MM.1S (cell line): ENCODE results near the gene FAM13B.

Source experiments
- DNase-seq: peaks from one replicate; pipeline ENCODE4 v3.0.0-alpha.2; 2015
- H2AFZ ChIP-seq: fragments of 300-600 bp; sonication (generic); 2 replicates; pipeline ENCODE4 v1.6.0; 2016; ENCODE audit warnings: antibody characterized with exemption, low read length
- H3F3A ChIP-seq: fragments of 300-600 bp; sonication (generic); 2 replicates; pipeline ENCODE4 v1.6.1; 2016; ENCODE audit warnings: mild to moderate bottlenecking, antibody characterized with exemption, low read length, moderate library complexity, mixed read lengths; ENCODE audit not compliant: insufficient read depth
- H3K27ac ChIP-seq: fragments of 300-600 bp; sonication (generic); 2 replicates; pipeline ENCODE4 v1.5.1; 2016; ENCODE audit warnings: mild to moderate bottlenecking, low read length
- H3K27me3 ChIP-seq: fragments of 300-600 bp; sonication (generic); replicated peaks from 2 replicates; pipeline ENCODE4 v1.6.0; 2016; ENCODE audit warnings: low read length; ENCODE audit not compliant: insufficient read depth
- H3K36me3 ChIP-seq: fragments of 300-600 bp; sonication (generic); replicated peaks from 2 replicates; pipeline ENCODE4 v1.6.1; 2016; ENCODE audit warnings: mild to moderate bottlenecking, low read length, mixed read lengths; ENCODE audit not compliant: insufficient read depth
- H3K4me1 ChIP-seq: fragments of 300-600 bp; sonication (generic); 2 replicates; pipeline ENCODE4 v1.6.1; 2016; ENCODE audit warnings: low read length, mixed read lengths
- H3K4me2 ChIP-seq: fragments of 300-600 bp; sonication (generic); 2 replicates; pipeline ENCODE4 v1.6.0; 2016; ENCODE audit warnings: low read depth, low read length
- H3K4me3 ChIP-seq: fragments of 300-600 bp; sonication (generic); 2 replicates; pipeline ENCODE4 v1.5.1; 2016; ENCODE audit warnings: low read length, mixed read lengths
- H3K79me2 ChIP-seq: fragments of 300-600 bp; sonication (generic); 2 replicates; pipeline ENCODE4 v1.6.1; 2016; ENCODE audit warnings: mixed run types, low read length, mixed read lengths
- H3K9ac ChIP-seq: fragments of 300-600 bp; sonication (generic); 2 replicates; pipeline ENCODE4 v1.6.1; 2016; ENCODE audit warnings: low read length, mixed read lengths
- H3K9me2 ChIP-seq: fragments of 300-600 bp; sonication (generic); replicated peaks from 2 replicates; pipeline ENCODE4 v1.6.1; 2016; ENCODE audit warnings: mild to moderate bottlenecking, low read length, mixed read lengths; ENCODE audit not compliant: insufficient read depth
- H3K9me3 ChIP-seq: fragments of 300-600 bp; sonication (generic); replicated peaks from 2 replicates; pipeline ENCODE4 v1.6.1; 2016; ENCODE audit warnings: mild to moderate bottlenecking, low read length, mixed read lengths; ENCODE audit not compliant: insufficient read depth
- H4K20me1 ChIP-seq: fragments of 300-600 bp; sonication (generic); 2 replicates; pipeline ENCODE4 v1.6.1; 2016; ENCODE audit warnings: mild to moderate bottlenecking, low read length, moderate library complexity, mixed read lengths; ENCODE audit not compliant: insufficient read depth
- EZH2 ChIP-seq: fragments of 300-600 bp; sonication (generic); optimal IDR thresholded peaks from 2 replicates; pipeline ENCODE3; 2017; ENCODE audit warnings: low read depth, mild to moderate bottlenecking, antibody characterized with exemption, low read length, mixed read lengths
- EZH2phosphoT487 ChIP-seq: fragments of 300-600 bp; sonication (generic); IDR thresholded peaks from 2 replicates; pipeline ENCODE4 v1.6.1; 2018; ENCODE audit warnings: antibody characterized with exemption, low read length
- TF ChIP-seq, protein P1 (sequence below): fragments of 300-600 bp; sonication (generic); IDR thresholded peaks from 2 replicates; pipeline ENCODE4 v1.5.1; 2016; ENCODE audit warnings: antibody characterized with exemption, low read length, mixed read lengths

Gene FAM13B

DNA sequence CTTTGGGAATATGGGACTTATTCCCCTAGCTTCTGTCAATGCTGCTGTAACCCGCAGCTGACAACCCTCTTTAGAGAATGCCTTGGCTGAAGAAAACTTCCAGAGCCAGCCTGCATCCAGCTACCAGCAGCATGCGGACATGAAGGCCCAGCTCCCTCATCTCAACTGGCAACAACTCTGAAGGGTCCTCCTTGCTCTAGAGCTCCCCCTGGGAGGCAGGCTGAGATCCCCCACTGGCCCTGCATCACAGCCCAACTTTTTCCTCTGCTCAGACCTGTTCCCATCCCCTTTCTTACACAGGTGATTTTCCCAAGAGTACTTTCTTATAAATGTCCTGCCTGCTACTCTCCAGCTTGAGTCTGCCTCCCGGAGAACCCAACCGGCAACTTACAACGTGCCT, 32.2 kb upstream of the FAM13B start:
- no peak overlapping the region for H3K4me2 ChIP-seq
- no peaks in the 10 kb centered on the region for H3K79me2 ChIP-seq
- no peaks in the 10 kb centered on the region for H3K4me1 ChIP-seq
- no peaks in the 10 kb centered on the region for H3K9me3 ChIP-seq
- no peak overlapping the region for H3K9ac ChIP-seq
- H3K9me2 ChIP-seq = no peaks in the 10 kb centered on the region
- H3F3A ChIP-seq = no peaks in the 10 kb centered on the region
- H2AFZ ChIP-seq = no peak overlapping the region
- H3K27me3 ChIP-seq = no peaks in the 10 kb centered on the region
- no peaks in the 10 kb centered on the region for H4K20me1 ChIP-seq
- no peak overlapping the region for H3K27ac ChIP-seq
- H3K4me3 ChIP-seq = no peak overlapping the region
- DNase-seq = no peak
- H3K36me3 ChIP-seq = no peaks in the 10 kb centered on the region
- TF ChIP-seq, protein P1, sequence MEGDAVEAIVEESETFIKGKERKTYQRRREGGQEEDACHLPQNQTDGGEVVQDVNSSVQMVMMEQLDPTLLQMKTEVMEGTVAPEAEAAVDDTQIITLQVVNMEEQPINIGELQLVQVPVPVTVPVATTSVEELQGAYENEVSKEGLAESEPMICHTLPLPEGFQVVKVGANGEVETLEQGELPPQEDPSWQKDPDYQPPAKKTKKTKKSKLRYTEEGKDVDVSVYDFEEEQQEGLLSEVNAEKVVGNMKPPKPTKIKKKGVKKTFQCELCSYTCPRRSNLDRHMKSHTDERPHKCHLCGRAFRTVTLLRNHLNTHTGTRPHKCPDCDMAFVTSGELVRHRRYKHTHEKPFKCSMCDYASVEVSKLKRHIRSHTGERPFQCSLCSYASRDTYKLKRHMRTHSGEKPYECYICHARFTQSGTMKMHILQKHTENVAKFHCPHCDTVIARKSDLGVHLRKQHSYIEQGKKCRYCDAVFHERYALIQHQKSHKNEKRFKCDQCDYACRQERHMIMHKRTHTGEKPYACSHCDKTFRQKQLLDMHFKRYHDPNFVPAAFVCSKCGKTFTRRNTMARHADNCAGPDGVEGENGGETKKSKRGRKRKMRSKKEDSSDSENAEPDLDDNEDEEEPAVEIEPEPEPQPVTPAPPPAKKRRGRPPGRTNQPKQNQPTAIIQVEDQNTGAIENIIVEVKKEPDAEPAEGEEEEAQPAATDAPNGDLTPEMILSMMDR = peak; percentile 48
- TF ChIP-seq EZH2phosphoT487 (no peak), EZH2 (no peak)

DNA sequence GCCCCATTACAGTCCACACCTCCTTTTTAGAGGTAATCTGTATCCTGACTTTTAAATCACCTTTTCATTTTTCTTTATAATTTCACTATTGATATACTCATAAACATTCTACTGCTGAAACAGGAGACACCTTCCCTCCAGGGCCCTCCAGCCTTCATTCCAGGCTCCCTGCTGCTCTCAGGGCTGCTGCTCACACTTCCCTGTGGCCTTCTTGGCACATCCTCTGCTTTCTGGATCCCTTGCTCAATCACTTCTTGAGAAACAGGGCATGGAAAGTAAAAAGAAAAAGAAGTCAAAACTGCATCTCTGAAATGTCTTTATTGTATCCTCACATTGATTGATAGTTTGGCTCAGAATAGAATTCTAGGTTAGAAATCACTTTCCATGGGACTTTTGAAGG, 31.6 kb upstream of the FAM13B start:
- H3K27me3 ChIP-seq = no peaks in the 10 kb centered on the region
- no peak overlapping the region for H3K4me2 ChIP-seq
- TF ChIP-seq EZH2 = no peak
- TF ChIP-seq, protein P1 = no peak
- no peak for TF ChIP-seq EZH2phosphoT487
- H3K9ac ChIP-seq = no peak overlapping the region
- no peak for DNase-seq
- no peaks in the 10 kb centered on the region for H3K9me2 ChIP-seq
- H3K4me3 ChIP-seq = no peak overlapping the region
- H2AFZ ChIP-seq = no peak overlapping the region
- no peaks in the 10 kb centered on the region for H3K79me2 ChIP-seq
- no peaks in the 10 kb centered on the region for H4K20me1 ChIP-seq
- no peaks in the 10 kb centered on the region for H3K9me3 ChIP-seq
- H3K36me3 ChIP-seq = no peaks in the 10 kb centered on the region
- no peak overlapping the region for H3K27ac ChIP-seq
- H3K4me1 ChIP-seq = no peaks in the 10 kb centered on the region
- no peaks in the 10 kb centered on the region for H3F3A ChIP-seq

DNA sequence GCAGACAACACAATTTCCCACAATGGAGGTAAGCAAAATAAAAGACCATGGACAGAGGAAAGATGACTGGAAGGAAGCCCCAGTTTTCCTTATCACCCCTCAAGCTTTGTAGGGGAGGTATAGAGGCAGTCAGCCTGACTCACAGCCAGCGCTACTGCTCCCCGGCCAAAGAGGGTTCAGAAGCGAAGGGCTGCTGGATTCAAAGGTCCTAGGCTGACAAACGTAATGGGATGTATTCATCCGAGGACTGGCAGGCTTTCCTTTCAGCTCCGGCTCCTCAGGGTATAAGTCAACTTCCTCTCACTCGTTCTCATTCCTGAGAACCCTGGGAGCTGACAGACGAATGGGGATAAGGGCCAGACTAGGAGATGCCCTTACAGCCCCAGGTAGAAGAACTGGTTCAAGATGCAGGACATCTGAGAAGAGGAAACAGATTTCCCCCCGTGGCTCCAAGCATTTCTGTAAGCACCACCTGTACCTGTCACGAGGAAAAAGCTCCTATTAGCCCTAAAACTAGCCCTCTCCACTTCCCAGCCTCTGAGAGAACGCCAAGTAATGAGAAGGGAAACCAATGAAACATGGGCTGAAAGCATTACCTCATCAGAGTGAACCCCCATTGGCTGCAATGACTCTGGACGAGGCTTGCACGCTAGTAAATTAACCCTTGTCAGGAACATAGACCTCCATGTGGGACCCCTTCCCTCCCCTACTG, 22.1 kb upstream of the FAM13B start:
- Histone ChIP-seq H3K9ac (no peak overlapping the region), H3K36me3 (no peaks in the 10 kb centered on the region), H3K4me1 (no peaks in the 10 kb centered on the region), H3K9me3 (no peaks in the 10 kb centered on the region), H3K27ac (no peak overlapping the region), H3K4me3 (no peak overlapping the region), H3K27me3 (no peaks in the 10 kb centered on the region), H3K79me2 (no peaks in the 10 kb centered on the region), H3K9me2 (no peaks in the 10 kb centered on the region), H4K20me1 (no peaks in the 10 kb centered on the region), H3K4me2 (no peak overlapping the region), H3F3A (no peaks in the 10 kb centered on the region), H2AFZ (no peak overlapping the region)
- TF ChIP-seq EZH2phosphoT487 = no peak
- TF ChIP-seq, protein P1 = no peak
- no peak for TF ChIP-seq EZH2
- DNase-seq = no peak
